GM12892 (cell line): ENCODE results near the gene CDRT15.
"Not testable (repeated sequence)": the region's sequence is repeated elsewhere in the genome, so short reads cannot be mapped to it uniquely, and the experiment has no call there.

Experiments
- POLR2A ChIP-seq: IDR thresholded peaks from 2 replicates; pipeline ENCODE4 v1.6.1; 2011; ENCODE audit warnings: low read depth, low read length, control low read depth
- POLR2AphosphoS5 ChIP-seq: IDR thresholded peaks from 2 replicates; pipeline ENCODE4 v1.6.1; 2011; ENCODE audit warnings: low read depth, low read length, control low read depth
- TAF1 ChIP-seq: IDR thresholded peaks from 2 replicates; pipeline ENCODE4 v1.6.1; 2011; ENCODE audit warnings: low read depth, mild to moderate bottlenecking, control low read depth, low read length, borderline replicate concordance

DNA sequence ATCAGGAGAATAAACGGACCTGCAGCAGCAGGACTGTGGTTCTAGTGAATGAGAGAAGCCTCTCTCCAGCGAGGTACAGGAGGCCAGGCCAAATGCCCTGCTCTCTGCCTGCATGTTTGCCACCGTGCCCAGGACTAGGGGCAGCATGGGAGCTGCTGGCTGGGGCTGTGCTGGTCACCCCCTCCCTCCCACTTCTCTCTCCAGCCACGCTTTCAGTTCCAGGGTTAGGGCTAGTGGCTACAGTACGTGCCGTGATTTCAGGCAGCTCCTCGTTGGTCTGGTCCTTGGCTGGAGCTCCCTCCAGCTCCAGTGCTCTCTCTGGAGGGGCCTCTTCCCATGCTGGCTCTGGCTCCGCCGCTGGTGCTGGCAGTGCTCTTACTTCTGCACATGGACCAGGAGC lies 630 bp downstream of the CDRT15 start:
- TF ChIP-seq POLR2AphosphoS5, POLR2A, TAF1: not testable (repeated sequence)
